GM12864 (cell line): ENCODE results near the gene RPAIN.

ENCODE experiments used
- DNase-seq: peaks from one replicate; pipeline ENCODE4 v3.0.0-alpha.2; 2011; ENCODE audit warnings: low read depth
- H3K4me3 ChIP-seq: 2 replicates; pipeline ENCODE4 v1.5.1; 2011; ENCODE audit warnings: mild to moderate bottlenecking, low read depth, low read length, control low read depth
- CTCF ChIP-seq: IDR thresholded peaks from 2 replicates; pipeline ENCODE4 v1.5.1; 2011; ENCODE audit warnings: low read depth, mild to moderate bottlenecking, moderate library complexity, low read length, control low read depth, inconsistent platforms; ENCODE audit errors: missing control alignments

The RPAIN gene

GRCh38 chr17:5481451-5481850 is 61.5 kb downstream of the RPAIN start:
- no peak for DNase-seq
- no peak overlapping the region for H3K4me3 ChIP-seq
- no peak for TF ChIP-seq CTCF
